HL-60 (cell line): ENCODE results near the gene HNRNPLL.

ENCODE experiments used
- POLR2AphosphoS5 ChIP-seq: IDR thresholded peaks from 2 replicates; pipeline ENCODE4 v1.6.1; 2012; ENCODE audit warnings: low read depth
- TF ChIP-seq, protein P1 (sequence below): IDR thresholded peaks from one replicate; pipeline ENCODE4 v1.5.1; 2011; ENCODE audit warnings: low read length, control low read depth, inconsistent platforms; ENCODE audit not compliant: insufficient read depth
- TF ChIP-seq, protein P2 (sequence below): IDR thresholded peaks from 2 replicates; pipeline ENCODE4 v1.6.1; 2012; ENCODE audit warnings: low read depth; ENCODE audit not compliant: insufficient replicate concordance

DNA sequence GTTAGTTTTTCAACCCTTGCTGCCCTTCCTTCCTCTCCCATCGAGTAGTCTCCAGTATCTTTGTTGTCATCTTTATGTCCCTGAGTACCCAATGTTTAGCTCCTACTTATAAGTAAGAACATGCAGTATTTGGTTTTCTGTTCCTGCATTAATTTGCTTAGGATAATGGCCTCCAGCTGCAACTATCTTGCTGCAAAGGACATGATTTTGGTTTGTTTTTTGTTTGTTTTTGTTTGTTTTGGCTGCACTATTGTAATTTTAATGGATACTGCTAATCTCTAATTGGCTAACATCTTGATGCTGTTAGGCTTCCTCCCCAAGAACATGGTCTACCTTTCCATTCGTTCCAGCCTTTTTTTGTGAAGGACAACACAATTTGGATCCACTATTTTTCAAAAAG lies 31.2 kb upstream of the HNRNPLL start:
- TF ChIP-seq, protein P1, sequence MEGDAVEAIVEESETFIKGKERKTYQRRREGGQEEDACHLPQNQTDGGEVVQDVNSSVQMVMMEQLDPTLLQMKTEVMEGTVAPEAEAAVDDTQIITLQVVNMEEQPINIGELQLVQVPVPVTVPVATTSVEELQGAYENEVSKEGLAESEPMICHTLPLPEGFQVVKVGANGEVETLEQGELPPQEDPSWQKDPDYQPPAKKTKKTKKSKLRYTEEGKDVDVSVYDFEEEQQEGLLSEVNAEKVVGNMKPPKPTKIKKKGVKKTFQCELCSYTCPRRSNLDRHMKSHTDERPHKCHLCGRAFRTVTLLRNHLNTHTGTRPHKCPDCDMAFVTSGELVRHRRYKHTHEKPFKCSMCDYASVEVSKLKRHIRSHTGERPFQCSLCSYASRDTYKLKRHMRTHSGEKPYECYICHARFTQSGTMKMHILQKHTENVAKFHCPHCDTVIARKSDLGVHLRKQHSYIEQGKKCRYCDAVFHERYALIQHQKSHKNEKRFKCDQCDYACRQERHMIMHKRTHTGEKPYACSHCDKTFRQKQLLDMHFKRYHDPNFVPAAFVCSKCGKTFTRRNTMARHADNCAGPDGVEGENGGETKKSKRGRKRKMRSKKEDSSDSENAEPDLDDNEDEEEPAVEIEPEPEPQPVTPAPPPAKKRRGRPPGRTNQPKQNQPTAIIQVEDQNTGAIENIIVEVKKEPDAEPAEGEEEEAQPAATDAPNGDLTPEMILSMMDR: no peak
- no peak for TF ChIP-seq POLR2AphosphoS5
- TF ChIP-seq, protein P2, sequence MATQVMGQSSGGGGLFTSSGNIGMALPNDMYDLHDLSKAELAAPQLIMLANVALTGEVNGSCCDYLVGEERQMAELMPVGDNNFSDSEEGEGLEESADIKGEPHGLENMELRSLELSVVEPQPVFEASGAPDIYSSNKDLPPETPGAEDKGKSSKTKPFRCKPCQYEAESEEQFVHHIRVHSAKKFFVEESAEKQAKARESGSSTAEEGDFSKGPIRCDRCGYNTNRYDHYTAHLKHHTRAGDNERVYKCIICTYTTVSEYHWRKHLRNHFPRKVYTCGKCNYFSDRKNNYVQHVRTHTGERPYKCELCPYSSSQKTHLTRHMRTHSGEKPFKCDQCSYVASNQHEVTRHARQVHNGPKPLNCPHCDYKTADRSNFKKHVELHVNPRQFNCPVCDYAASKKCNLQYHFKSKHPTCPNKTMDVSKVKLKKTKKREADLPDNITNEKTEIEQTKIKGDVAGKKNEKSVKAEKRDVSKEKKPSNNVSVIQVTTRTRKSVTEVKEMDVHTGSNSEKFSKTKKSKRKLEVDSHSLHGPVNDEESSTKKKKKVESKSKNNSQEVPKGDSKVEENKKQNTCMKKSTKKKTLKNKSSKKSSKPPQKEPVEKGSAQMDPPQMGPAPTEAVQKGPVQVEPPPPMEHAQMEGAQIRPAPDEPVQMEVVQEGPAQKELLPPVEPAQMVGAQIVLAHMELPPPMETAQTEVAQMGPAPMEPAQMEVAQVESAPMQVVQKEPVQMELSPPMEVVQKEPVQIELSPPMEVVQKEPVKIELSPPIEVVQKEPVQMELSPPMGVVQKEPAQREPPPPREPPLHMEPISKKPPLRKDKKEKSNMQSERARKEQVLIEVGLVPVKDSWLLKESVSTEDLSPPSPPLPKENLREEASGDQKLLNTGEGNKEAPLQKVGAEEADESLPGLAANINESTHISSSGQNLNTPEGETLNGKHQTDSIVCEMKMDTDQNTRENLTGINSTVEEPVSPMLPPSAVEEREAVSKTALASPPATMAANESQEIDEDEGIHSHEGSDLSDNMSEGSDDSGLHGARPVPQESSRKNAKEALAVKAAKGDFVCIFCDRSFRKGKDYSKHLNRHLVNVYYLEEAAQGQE: no peak
